Endothelial cell (in vitro differentiated cells): Measurements from ENCODE around the gene RRBP1. TPM values are rescaled to one million over a fixed set of nuclear protein-coding genes. Genes with fewer than 3 reads are reported as not detected.

ENCODE experiments used
- DNase-seq: peaks from one replicate; pipeline ENCODE4 v3.0.0; 2021; ENCODE audit warnings: low spot score
- H3K27ac Mint-ChIP-seq: one replicate; pipeline ENCODE4 v1.8.0; 2021; ENCODE audit warnings: mixed read lengths, inconsistent platforms; ENCODE audit not compliant: unreplicated experiment
- H3K27me3 Mint-ChIP-seq: one replicate; pipeline ENCODE4 v1.8.0; 2021; ENCODE audit warnings: mild to moderate bottlenecking, moderate library complexity, mixed read lengths, inconsistent platforms; ENCODE audit not compliant: unreplicated experiment
- H3K36me3 Mint-ChIP-seq: one replicate; pipeline ENCODE4 v1.8.0; 2021; ENCODE audit warnings: mild to moderate bottlenecking, low read depth, mixed read lengths, inconsistent platforms; ENCODE audit not compliant: unreplicated experiment
- H3K4me1 Mint-ChIP-seq: one replicate; pipeline ENCODE4 v1.8.0; 2021; ENCODE audit warnings: mild to moderate bottlenecking, mixed read lengths, inconsistent platforms; ENCODE audit not compliant: unreplicated experiment
- H3K4me3 Mint-ChIP-seq: one replicate; pipeline ENCODE4 v1.8.0; 2021; ENCODE audit warnings: mild to moderate bottlenecking, mixed read lengths, inconsistent platforms; ENCODE audit not compliant: unreplicated experiment
- H3K9me3 Mint-ChIP-seq: one replicate; pipeline ENCODE4 v1.8.0; 2021; ENCODE audit warnings: mixed read lengths, inconsistent platforms; ENCODE audit not compliant: unreplicated experiment
- total RNA-seq: library from RNA; stranded (reverse); fragmentation: NEBNext Ultra II Directional; extraction: Animal tissue kit (Norgen Biotek cat#: 25700); gene quantifications from one replicate; pipeline ENCODE4 v1.2.1, GENCODE V29; 2021; ENCODE audit not compliant: unreplicated experiment
- TF ChIP-seq, protein P1 (sequence below): fragments of 200-600 bp; sonication (generic); IDR thresholded peaks from one replicate; pipeline ENCODE4 v1.5.0; 2021; ENCODE audit warnings: antibody characterized with exemption; ENCODE audit not compliant: unreplicated experiment

RRBP1 gene
- total RNA-seq, 1 donor from 2014 or later, result 179 TPM

DNA sequence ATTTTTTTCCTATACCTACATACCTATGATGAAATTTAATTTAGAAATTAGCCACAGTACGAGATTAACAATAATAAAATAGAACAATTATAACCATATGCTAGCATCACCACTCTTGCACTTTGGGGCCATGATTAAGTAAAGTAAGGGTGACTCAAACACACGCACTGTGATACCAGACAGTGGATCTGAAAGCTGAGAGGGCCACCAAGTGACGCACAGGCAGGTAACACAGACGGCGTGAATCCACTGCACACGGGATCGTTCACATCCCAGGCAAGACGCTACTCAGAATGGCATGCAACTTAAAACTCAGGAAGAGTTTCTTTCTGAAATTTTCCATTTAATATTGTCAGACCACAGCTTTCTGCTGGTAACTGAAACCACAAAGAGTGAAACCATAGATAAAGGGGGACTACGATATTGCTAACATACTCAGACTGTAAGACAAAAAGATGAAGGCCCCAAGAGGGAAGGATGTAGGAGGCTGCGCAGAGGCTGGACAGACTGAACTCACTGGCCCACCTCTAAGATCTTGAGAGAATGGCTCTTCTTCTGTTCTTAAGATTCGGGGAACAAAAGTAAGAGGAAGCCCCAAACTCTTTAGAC, 17.9 kb downstream of the RRBP1 start:
- no peaks in the 10 kb centered on the region for H3K9me3 Mint-ChIP-seq
- peaks cover 47% of the 10 kb centered on the region for H3K4me1 Mint-ChIP-seq
- H3K36me3 Mint-ChIP-seq, result peaks cover 18% of the 10 kb centered on the region
- peak overlapping the region; percentile 52 for H3K27ac Mint-ChIP-seq
- no peak overlapping the region for H3K4me3 Mint-ChIP-seq
- DNase-seq, result no peak
- no peaks in the 10 kb centered on the region for H3K27me3 Mint-ChIP-seq
- TF ChIP-seq, protein P1, sequence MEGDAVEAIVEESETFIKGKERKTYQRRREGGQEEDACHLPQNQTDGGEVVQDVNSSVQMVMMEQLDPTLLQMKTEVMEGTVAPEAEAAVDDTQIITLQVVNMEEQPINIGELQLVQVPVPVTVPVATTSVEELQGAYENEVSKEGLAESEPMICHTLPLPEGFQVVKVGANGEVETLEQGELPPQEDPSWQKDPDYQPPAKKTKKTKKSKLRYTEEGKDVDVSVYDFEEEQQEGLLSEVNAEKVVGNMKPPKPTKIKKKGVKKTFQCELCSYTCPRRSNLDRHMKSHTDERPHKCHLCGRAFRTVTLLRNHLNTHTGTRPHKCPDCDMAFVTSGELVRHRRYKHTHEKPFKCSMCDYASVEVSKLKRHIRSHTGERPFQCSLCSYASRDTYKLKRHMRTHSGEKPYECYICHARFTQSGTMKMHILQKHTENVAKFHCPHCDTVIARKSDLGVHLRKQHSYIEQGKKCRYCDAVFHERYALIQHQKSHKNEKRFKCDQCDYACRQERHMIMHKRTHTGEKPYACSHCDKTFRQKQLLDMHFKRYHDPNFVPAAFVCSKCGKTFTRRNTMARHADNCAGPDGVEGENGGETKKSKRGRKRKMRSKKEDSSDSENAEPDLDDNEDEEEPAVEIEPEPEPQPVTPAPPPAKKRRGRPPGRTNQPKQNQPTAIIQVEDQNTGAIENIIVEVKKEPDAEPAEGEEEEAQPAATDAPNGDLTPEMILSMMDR, result no peak

DNA sequence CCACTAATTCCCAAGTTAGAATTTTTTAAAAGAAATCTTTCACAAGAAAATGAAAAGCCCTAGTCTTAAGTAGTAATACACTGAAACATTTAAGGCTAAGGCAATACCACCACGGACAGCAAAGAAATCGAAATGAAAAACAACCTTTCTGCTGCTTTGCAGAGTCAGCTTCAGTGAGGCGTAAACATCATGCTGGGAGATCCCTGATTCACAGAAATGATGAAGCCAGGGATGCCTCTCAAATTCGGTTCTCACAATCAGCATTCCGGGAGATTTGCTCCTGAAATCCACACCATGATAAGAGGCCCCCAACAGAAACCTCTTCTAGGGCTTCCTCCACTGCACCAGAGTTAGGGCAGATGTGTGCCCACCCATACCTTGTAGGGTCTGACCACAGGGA, 18.6 kb downstream of the RRBP1 start:
- no peaks in the 10 kb centered on the region for H3K27me3 Mint-ChIP-seq
- H3K4me1 Mint-ChIP-seq, result peaks cover 47% of the 10 kb centered on the region
- H3K27ac Mint-ChIP-seq, result no peak overlapping the region
- no peak overlapping the region for H3K4me3 Mint-ChIP-seq
- H3K36me3 Mint-ChIP-seq, result peaks cover 22% of the 10 kb centered on the region
- no peaks in the 10 kb centered on the region for H3K9me3 Mint-ChIP-seq
- DNase-seq, result no peak
- TF ChIP-seq, protein P1, result no peak

GRCh38 chr20:17663040-17663399, 19.0 kb downstream of the RRBP1 start:
- no peak overlapping the region for H3K4me3 Mint-ChIP-seq
- TF ChIP-seq, protein P1, result no peak
- H3K9me3 Mint-ChIP-seq, result no peaks in the 10 kb centered on the region
- DNase-seq, result no peak
- H3K27ac Mint-ChIP-seq, result no peak overlapping the region
- peaks cover 49% of the 10 kb centered on the region for H3K4me1 Mint-ChIP-seq
- H3K27me3 Mint-ChIP-seq, result no peaks in the 10 kb centered on the region
- peaks cover 26% of the 10 kb centered on the region for H3K36me3 Mint-ChIP-seq

- H3K27ac Mint-ChIP-seq, result no peak overlapping the region
- no peak for DNase-seq
- no peak overlapping the region for H3K4me3 Mint-ChIP-seq
- peaks cover 48% of the 10 kb centered on the region for H3K4me1 Mint-ChIP-seq
- peaks cover 32% of the 10 kb centered on the region for H3K36me3 Mint-ChIP-seq
- no peaks in the 10 kb centered on the region for H3K27me3 Mint-ChIP-seq
- no peaks in the 10 kb centered on the region for H3K9me3 Mint-ChIP-seq
- TF ChIP-seq, protein P1, result no peak
Measured at GRCh38 chr20:17662333-17663039, 19.6 kb downstream of the RRBP1 start.

DNA sequence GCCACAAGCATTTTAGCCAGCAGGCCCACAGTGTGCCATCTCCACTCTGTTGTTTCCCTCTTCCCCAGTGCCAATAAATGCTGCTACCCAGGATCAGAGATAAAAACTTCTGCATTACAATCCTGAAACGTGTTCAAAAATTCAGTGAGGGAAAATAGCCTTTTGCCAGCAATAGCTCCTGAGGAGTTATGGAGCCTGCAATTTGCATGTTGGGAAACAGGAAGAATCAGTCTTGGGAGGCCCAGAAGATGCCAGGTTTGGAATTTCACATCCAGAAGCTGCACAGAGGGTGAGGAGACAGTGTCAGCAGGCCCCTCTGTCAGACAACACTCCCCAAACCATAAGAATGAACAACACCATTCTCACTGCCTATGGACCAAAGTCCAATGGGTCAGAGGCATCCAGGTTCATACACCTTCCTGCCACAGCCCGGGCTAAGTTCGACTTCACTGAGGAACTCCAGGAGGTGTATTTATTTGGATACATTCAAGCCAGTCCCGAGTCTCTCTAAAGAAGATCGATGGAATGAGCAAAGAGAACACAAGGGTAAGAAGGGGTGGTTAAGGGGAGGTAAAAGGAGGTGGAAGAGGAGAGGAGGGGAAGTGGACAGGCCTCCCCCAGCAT, 20.8 kb downstream of the RRBP1 start:
- Mint-ChIP-seq H3K9me3 (no peaks in the 10 kb centered on the region), H3K4me1 (peaks cover 39% of the 10 kb centered on the region), H3K27ac (no peak overlapping the region), H3K4me3 (no peak overlapping the region), H3K36me3 (peaks cover 41% of the 10 kb centered on the region), H3K27me3 (no peaks in the 10 kb centered on the region)
- DNase-seq, result no peak
- TF ChIP-seq, protein P1, result no peak
